ENCODE data around the gene SF3B2.

Gene SF3B2

DNA sequence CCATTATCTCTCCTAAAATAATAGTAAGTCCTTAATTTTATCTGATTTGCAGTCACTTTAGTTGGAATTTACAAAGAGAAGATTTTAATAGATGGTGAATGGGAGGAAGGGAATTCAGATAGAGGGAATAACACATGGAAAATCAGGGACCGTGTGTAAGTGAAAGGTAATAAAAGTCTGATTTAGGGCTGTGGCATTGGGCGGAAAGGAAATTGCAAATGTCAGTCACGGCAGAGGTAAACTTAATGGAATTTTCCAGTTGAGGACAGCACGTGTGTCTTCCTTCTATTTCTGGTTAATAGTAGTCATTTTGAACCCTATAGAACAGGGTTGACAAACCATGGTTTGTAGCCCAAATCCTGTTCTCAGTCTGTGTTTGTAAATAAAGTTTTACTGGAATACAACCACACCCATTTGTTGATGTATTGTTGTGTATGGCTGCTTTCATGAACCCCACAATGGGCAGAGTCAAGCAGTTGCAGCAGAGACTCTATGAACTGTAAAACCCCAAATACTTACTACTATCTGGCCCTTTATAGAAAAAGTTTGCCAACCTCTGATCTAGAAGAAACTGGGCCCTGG, 52.0 kb downstream of the SF3B2 start:
- Histone ChIP-seq H3K36me3 (ENCODE audit: insufficient read depth, insufficient read length, low read length) (peaks cover 6% of the 10 kb centered on the region), H3K9me3 (ENCODE audit: insufficient read depth, low read length) (no peaks in the 10 kb centered on the region), H3K4me1 (ENCODE audit: insufficient read depth, insufficient read length) (peaks cover 3% of the 10 kb centered on the region), H3K27me3 (ENCODE audit: insufficient read depth, insufficient read length) (no peaks in the 10 kb centered on the region), H3K4me3 (ENCODE audit: insufficient read length, low read depth) (no peak overlapping the region), H3K9ac (ENCODE audit: insufficient read length, low read depth) (no peak overlapping the region)
- no peak for TF ChIP-seq ZNF274 (IDR thresholded peaks at IDR 0.05; ENCODE audit: low read depth, low read length)
- TF ChIP-seq SUZ12 (IDR thresholded peaks at IDR 0.05; ENCODE audit: extremely low read depth, insufficient read depth, insufficient read length), result no peak
- TF ChIP-seq YY1 (IDR thresholded peaks at IDR 0.05; ENCODE audit: insufficient read depth, insufficient read length), result no peak
- no peak for DNase-seq (ENCODE audit: low read depth, low spot score)

DNA sequence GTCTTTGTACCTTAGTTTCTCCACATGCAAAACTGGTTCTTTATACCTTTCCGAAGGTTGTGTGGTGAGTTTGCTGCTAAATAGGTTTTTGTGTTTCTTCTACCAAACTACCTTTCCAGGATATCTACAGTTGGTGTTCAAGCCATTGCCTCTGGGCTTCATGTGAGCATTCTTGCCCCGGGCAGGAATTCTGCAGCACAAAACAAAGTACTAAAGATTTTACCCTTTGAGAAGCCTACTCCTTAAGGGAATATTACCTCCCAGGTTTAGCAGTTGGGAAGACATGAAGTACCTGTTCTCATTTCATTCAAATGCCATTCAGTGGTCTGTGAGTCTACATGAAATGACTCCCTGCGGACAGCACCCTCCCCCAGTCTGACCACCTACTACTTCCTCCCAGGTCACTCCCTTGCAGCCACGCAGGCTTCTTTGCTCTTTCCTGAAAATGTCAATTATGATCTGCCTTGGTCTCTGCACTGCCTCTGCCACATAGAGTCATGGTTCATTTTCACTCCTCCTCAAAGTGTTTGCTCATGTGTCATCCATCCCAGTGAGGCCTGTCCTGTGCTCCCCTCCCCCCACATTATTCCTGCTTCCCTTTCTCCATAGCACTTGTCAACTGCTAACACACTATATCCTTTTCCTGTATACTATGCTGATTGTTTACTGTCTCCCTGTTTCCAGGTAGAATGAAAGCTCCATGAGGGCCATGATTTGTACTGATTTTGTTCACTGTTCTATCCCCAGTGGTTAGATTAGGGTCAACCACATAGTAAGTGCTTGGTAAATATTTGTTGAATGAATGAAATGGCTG, 54.8 kb downstream of the SF3B2 start:
- peaks cover 6% of the 10 kb centered on the region for H3K36me3 ChIP-seq (ENCODE audit: insufficient read depth, insufficient read length, low read length)
- H3K27me3 ChIP-seq (ENCODE audit: insufficient read depth, insufficient read length), result no peaks in the 10 kb centered on the region
- H3K4me1 ChIP-seq (ENCODE audit: insufficient read depth, insufficient read length), result peaks cover 4% of the 10 kb centered on the region
- no peak overlapping the region for H3K4me3 ChIP-seq (ENCODE audit: insufficient read length, low read depth)
- DNase-seq (ENCODE audit: low read depth, low spot score), result no peak
- TF ChIP-seq SUZ12 (IDR thresholded peaks at IDR 0.05; ENCODE audit: extremely low read depth, insufficient read depth, insufficient read length), result no peak
- TF ChIP-seq YY1 (IDR thresholded peaks at IDR 0.05; ENCODE audit: insufficient read depth, insufficient read length), result no peak
- no peak for TF ChIP-seq ZNF274 (IDR thresholded peaks at IDR 0.05; ENCODE audit: low read depth, low read length)
- no peaks in the 10 kb centered on the region for H3K9me3 ChIP-seq (ENCODE audit: insufficient read depth, low read length)
- H3K9ac ChIP-seq (ENCODE audit: insufficient read length, low read depth), result no peak overlapping the region

DNA sequence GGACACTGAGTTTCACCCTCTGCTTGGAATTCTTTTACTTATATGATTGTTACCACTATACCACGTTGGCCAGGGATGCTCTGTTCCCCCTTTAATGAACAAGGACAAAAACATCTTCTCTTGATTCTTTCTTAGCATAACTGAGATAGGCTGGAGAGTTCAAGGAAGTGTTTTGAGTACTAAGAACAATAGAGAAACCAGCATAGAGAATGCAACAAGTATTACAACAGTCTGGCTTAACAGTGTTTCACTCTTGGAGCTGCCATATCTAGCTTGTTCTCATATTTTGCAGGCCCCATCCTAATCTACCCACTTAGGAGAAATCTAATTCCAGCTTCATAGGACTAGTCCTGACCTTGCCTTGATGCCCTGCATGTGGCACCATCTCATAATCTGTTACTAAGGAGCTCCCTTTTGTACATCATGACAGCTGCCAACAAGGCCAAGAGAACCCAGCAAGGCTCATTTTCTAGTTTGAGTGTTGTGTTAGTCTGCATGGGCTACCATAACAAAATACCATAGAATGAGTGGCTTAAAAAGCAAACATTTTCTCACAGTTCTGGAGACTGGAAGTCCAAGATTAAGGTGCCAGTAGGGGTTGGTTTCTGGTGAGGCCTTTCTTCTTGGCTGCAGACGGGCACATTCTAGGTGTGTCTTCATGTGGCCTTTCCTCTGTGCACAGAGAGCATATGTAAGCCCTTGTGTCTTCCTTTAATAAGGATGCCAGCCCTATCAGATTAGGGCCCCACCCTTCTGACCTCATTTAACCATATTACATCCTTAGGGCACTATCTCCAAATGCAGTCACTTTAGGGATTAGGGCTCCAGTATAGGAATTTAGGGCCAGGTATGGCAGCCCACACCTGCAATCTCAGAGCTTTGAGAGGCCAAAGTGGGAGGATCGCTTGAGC, 55.7 kb downstream of the SF3B2 start:
- H3K36me3 ChIP-seq (ENCODE audit: insufficient read depth, insufficient read length, low read length), result peaks cover 6% of the 10 kb centered on the region

DNA sequence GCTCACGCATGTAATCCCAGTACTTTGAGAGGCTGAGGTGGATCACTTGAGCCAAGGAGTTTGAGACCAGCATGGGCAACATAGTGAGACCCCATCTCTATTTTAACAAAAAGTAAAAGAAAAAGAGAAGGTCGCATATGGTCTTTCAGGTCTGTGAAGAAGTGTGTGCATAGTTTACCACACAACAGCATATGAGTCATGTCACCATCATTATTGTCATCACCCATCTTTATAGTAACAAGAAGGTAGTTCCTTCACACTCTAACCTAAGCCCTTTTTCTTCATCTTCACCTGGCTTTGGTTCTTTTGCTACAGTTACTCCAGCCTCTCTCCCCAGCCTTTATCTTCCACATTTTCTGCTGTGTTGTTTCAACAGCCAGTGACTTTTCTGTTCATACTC, 57.1 kb downstream of the SF3B2 start:
- Histone ChIP-seq H3K27me3 (ENCODE audit: insufficient read depth, insufficient read length) (no peaks in the 10 kb centered on the region), H3K36me3 (ENCODE audit: insufficient read depth, insufficient read length, low read length) (peaks cover 6% of the 10 kb centered on the region), H3K9me3 (ENCODE audit: insufficient read depth, low read length) (no peaks in the 10 kb centered on the region), H3K4me3 (ENCODE audit: insufficient read length, low read depth) (no peak overlapping the region), H3K4me1 (ENCODE audit: insufficient read depth, insufficient read length) (peaks cover 7% of the 10 kb centered on the region), H3K9ac (ENCODE audit: insufficient read length, low read depth) (no peak overlapping the region)
- DNase-seq (ENCODE audit: low read depth, low spot score), result no peak
- TF ChIP-seq YY1 (IDR thresholded peaks at IDR 0.05; ENCODE audit: insufficient read depth, insufficient read length), result no peak
- no peak for TF ChIP-seq ZNF274 (IDR thresholded peaks at IDR 0.05; ENCODE audit: low read depth, low read length)
- no peak for TF ChIP-seq SUZ12 (IDR thresholded peaks at IDR 0.05; ENCODE audit: extremely low read depth, insufficient read depth, insufficient read length)

More for the DNA sequence above, 55.7 kb downstream of the SF3B2 start:
- H3K9me3 ChIP-seq (ENCODE audit: insufficient read depth, low read length), result no peaks in the 10 kb centered on the region
- TF ChIP-seq ZNF274 (IDR thresholded peaks at IDR 0.05; ENCODE audit: low read depth, low read length) (no peak), YY1 (IDR thresholded peaks at IDR 0.05; ENCODE audit: insufficient read depth, insufficient read length) (no peak), SUZ12 (IDR thresholded peaks at IDR 0.05; ENCODE audit: extremely low read depth, insufficient read depth, insufficient read length) (no peak)
- no peak for DNase-seq (ENCODE audit: low read depth, low spot score)
- no peaks in the 10 kb centered on the region for H3K27me3 ChIP-seq (ENCODE audit: insufficient read depth, insufficient read length)
- peaks cover 7% of the 10 kb centered on the region for H3K4me1 ChIP-seq (ENCODE audit: insufficient read depth, insufficient read length)
- no peak overlapping the region for H3K9ac ChIP-seq (ENCODE audit: insufficient read length, low read depth)
- H3K4me3 ChIP-seq (ENCODE audit: insufficient read length, low read depth), result no peak overlapping the region

DNA sequence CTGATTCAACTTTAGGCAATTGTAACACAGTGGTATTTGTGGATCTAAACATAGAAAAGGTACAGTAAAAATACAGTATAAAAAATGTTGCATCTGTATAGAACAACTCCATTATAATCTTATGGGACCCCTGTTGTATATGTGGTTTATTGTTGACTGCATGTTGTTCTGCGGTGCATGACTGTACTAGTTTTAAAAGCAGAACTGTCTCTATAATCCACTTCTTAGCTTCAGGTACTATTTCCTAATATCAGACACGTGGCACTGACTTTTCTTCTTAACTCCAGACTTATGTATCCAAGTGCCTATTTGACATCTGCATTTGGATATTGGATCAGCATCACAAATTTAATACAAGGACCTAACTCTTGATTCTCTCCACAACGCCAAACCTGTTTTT, 59.0 kb downstream of the SF3B2 start:
- DNase-seq (ENCODE audit: low read depth, low spot score), result no peak
- TF ChIP-seq ZNF274 (IDR thresholded peaks at IDR 0.05; ENCODE audit: low read depth, low read length) (no peak), SUZ12 (IDR thresholded peaks at IDR 0.05; ENCODE audit: extremely low read depth, insufficient read depth, insufficient read length) (no peak), YY1 (IDR thresholded peaks at IDR 0.05; ENCODE audit: insufficient read depth, insufficient read length) (no peak)
- Histone ChIP-seq H3K27me3 (ENCODE audit: insufficient read depth, insufficient read length) (no peaks in the 10 kb centered on the region), H3K9me3 (ENCODE audit: insufficient read depth, low read length) (no peaks in the 10 kb centered on the region), H3K4me3 (ENCODE audit: insufficient read length, low read depth) (no peak overlapping the region), H3K4me1 (ENCODE audit: insufficient read depth, insufficient read length) (peaks cover 7% of the 10 kb centered on the region), H3K9ac (ENCODE audit: insufficient read length, low read depth) (no peak overlapping the region), H3K36me3 (ENCODE audit: insufficient read depth, insufficient read length, low read length) (peaks cover 6% of the 10 kb centered on the region)

DNA sequence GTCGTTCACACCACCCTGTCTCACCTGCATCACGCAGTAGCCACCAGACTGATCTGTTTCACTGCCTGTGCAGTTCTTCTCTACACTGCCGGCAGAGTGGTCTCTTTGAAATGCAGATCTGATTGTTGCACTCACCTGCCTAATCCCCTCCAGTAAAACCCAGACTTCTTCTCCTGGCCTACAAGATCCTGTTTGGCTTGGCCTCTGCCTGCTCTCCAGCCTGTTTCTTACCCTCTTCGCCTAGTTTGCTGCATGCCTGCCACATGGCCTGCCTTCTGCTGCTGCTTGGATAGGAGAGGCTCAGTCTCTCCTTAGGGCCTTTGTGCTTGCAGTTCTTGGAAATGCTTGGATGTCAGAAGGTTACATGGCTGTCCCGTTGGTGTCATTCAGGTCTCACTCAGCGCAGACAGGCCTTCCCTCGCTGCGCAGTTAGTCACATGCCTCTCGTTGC, 59.9 kb downstream of the SF3B2 start:
- DNase-seq (ENCODE audit: low read depth, low spot score), result no peak
- H3K9me3 ChIP-seq (ENCODE audit: insufficient read depth, low read length), result no peaks in the 10 kb centered on the region
- peaks cover 4% of the 10 kb centered on the region for H3K4me1 ChIP-seq (ENCODE audit: insufficient read depth, insufficient read length)
- H3K27me3 ChIP-seq (ENCODE audit: insufficient read depth, insufficient read length), result no peaks in the 10 kb centered on the region
- TF ChIP-seq SUZ12 (IDR thresholded peaks at IDR 0.05; ENCODE audit: extremely low read depth, insufficient read depth, insufficient read length) (no peak), ZNF274 (IDR thresholded peaks at IDR 0.05; ENCODE audit: low read depth, low read length) (no peak), YY1 (IDR thresholded peaks at IDR 0.05; ENCODE audit: insufficient read depth, insufficient read length) (no peak)
- H3K4me3 ChIP-seq (ENCODE audit: insufficient read length, low read depth), result no peak overlapping the region
- peaks cover 6% of the 10 kb centered on the region for H3K36me3 ChIP-seq (ENCODE audit: insufficient read depth, insufficient read length, low read length)
- peak overlapping the region; percentile 12 for H3K9ac ChIP-seq (ENCODE audit: insufficient read length, low read depth)

Data from NT2/D1 (cell line).